ENCODE measurements around the gene TAS2R31.

- TF ChIP-seq, protein P1, sequence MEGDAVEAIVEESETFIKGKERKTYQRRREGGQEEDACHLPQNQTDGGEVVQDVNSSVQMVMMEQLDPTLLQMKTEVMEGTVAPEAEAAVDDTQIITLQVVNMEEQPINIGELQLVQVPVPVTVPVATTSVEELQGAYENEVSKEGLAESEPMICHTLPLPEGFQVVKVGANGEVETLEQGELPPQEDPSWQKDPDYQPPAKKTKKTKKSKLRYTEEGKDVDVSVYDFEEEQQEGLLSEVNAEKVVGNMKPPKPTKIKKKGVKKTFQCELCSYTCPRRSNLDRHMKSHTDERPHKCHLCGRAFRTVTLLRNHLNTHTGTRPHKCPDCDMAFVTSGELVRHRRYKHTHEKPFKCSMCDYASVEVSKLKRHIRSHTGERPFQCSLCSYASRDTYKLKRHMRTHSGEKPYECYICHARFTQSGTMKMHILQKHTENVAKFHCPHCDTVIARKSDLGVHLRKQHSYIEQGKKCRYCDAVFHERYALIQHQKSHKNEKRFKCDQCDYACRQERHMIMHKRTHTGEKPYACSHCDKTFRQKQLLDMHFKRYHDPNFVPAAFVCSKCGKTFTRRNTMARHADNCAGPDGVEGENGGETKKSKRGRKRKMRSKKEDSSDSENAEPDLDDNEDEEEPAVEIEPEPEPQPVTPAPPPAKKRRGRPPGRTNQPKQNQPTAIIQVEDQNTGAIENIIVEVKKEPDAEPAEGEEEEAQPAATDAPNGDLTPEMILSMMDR (conservative IDR thresholded peaks at IDR 0.05): no peak
- no peak for TF ChIP-seq EZH2 (IDR thresholded peaks at IDR 0.05; ENCODE audit: low read depth)
These were observed 15.3 kb downstream of the TAS2R31 start for GRCh38 chr12:11015775-11016430.

All from PC-9 (cell line).